K562 (cell line): Measurements from ENCODE around the gene FAM110D. TPM values are rescaled to one million over a fixed set of nuclear protein-coding genes. Genes with fewer than 3 reads are reported as not detected.
A peak's percentile ranks its signal among the peaks of the same experiment; 100 is the strongest.

ENCODE experiments used
- BACH1 ChIP-seq: fragments of 200-800 bp; sonication (Bioruptor generic); IDR thresholded peaks from 2 replicates; pipeline ENCODE4 v1.6.1; 2016; ENCODE audit warnings: missing genetic modification characterization, missing compliant biosample characterization
- BCOR ChIP-seq: fragments of 450-650 bp; IDR thresholded peaks from 2 replicates; pipeline ENCODE4 v1.6.1; 2016
- FOXM1 ChIP-seq, 2 experiments: fragments of 450-650 bp in 1 of 2; sonication (generic) in 1 of 2; formaldehyde crosslinking in 1 of 2; IDR thresholded peaks; 2 replicates each; pipeline versions ENCODE4 v1.6.1 to v1.9.0; 2017 to 2022; ENCODE audit warnings: low read depth in 2 of 2, mild to moderate bottlenecking in 2 of 2, missing genetic modification reagents in 1 of 2, moderate library complexity in 1 of 2
- KLF10 ChIP-seq: fragments of 250-450 bp; sonication (Bioruptor Pico); IDR thresholded peaks from 2 replicates; pipeline ENCODE4 v1.6.1; 2021; ENCODE audit warnings: matching md5 sums
- NR4A1 ChIP-seq, 2 experiments: fragments of 250-450 bp in 1 of 2; fragments of 450-650 bp in 1 of 2; sonication (Bioruptor Pico) in 1 of 2; IDR thresholded peaks; 2 replicates each; pipeline versions ENCODE4 v1.4.0 to v1.6.1; 2016 to 2020; ENCODE audit warnings: mild to moderate bottlenecking in 2 of 2, missing compliant biosample characterization in 1 of 2, missing genetic modification characterization in 1 of 2, moderate library complexity in 1 of 2
- NUFIP1 ChIP-seq: fragments of 450-650 bp; IDR thresholded peaks from 2 replicates; pipeline ENCODE4 v1.6.1; 2018; ENCODE audit not compliant: partially characterized antibody
- SUPT5H ChIP-seq: fragments of 450-650 bp; IDR thresholded peaks from 2 replicates; pipeline ENCODE4 v1.6.1; 2016
- ZBTB34 ChIP-seq: fragments of 250-450 bp; sonication (Bioruptor Pico); IDR thresholded peaks from 2 replicates; pipeline ENCODE4 v1.8.0; 2021; ENCODE audit warnings: mild to moderate bottlenecking, moderate library complexity
- ZNF592 ChIP-seq: fragments of 450-650 bp; IDR thresholded peaks from 2 replicates; pipeline ENCODE4 v1.6.1; 2017; ENCODE audit warnings: antibody characterized with exemption, mild to moderate bottlenecking
- ZNF77 ChIP-seq: fragments of 250-450 bp; sonication (Bioruptor Pico); IDR thresholded peaks from 2 replicates; pipeline ENCODE4 v1.5.0; 2020
- polyA plus RNA-seq, 8 experiments: library from polyadenylated mRNA; depleted of rRNA in 4 of 8; stranded (reverse) in 5 of 8; unstranded in 3 of 8; fragments of >200 nt; fragmentation: Nextera tagmentation in 2 of 8; fragmentation: Illumina TruSeq in 1 of 8; extraction: Ambion mirVana in 2 of 8; extraction: Trizol in 1 of 8; gene quantifications; 2 replicates each; pipeline versions ENCODE4 v1.2.1 to v1.2.3, GENCODE V29; 2011 to 2014; ENCODE audit warnings: inconsistent platforms in 1 of 8, missing spikeins in 1 of 8
- total RNA-seq, 7 experiments: library from RNA; depleted of rRNA in 6 of 7; stranded (reverse); fragments of >200 nt in 6 of 7; fragmentation: Illumina TruSeq in 2 of 7; extraction: Trizol in 2 of 7; gene quantifications; 2 replicates each; pipeline versions ENCODE4 v1.2.1 to v1.2.3, GENCODE V29; 2011 to 2021; ENCODE audit warnings: low replicate concordance in 1 of 7
- TF ChIP-seq, protein P1 (sequence below): sonication (generic); formaldehyde crosslinking; IDR thresholded peaks from 2 replicates; pipeline ENCODE4 v1.8.0; 2022; ENCODE audit warnings: missing genetic modification reagents, mild to moderate bottlenecking, moderate library complexity, borderline replicate concordance
- TF ChIP-seq, protein P2 (sequence below): sonication (generic); formaldehyde crosslinking; IDR thresholded peaks from 2 replicates; pipeline ENCODE4 v1.4.0; 2020; ENCODE audit warnings: mild to moderate bottlenecking, missing genetic modification reagents
- TF ChIP-seq, protein P3 (sequence below): fragments of 250-450 bp; sonication (Bioruptor Pico); IDR thresholded peaks from 2 replicates; pipeline ENCODE4 v1.8.0; 2022; ENCODE audit warnings: inconsistent platforms, mild to moderate bottlenecking, moderate library complexity, borderline replicate concordance
- TF ChIP-seq, protein P4 (sequence below): fragments of 450-650 bp; IDR thresholded peaks from 2 replicates; pipeline ENCODE4 v1.6.1; 2014; ENCODE audit warnings: low read depth, mild to moderate bottlenecking, moderate library complexity, borderline replicate concordance

FAM110D gene
- total and polyA plus RNA-seq, 9 of the 15 experiments (the other 6 are each of a cell fraction or from before 2014, with no cell fraction given): 0.04 to 1.1 (median 0.33) TPM

DNA sequence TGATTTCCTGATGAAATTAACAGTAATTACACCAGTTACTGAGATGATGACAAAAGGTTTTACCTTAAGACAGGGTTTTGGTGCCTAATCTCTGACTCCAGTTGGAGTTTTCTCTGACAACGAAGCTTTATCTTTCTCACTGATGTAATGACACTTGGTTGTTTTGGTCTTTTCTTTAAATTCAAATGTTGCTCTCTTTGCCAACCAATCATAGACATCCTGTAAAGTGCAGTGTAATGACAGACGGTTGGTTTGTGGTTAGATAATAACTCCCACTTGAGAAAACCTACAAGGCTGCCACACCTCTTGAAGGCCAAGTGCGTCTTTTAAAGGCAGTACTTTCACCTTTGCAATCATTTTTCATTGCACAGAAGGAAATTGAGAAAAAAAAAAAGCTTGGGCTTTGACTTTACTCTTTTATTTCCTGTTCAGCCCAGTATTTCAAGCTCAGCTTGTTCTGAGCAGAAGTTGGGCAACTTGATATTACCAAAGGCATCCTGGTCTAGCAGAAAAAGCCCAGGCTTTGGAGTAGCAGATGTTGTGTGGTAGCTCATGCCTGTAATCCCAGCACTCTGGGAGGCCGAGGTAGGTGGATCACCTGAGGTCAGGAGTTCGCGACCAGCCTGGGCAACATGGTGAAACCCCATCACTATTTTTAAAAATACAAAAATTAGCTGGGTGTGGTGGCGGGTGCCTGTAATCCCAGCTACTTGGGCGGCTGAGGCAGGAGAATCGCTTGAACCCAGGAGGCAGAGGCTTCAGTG is 32.4 kb upstream of the FAM110D start (continued):
- TF ChIP-seq KLF10 (CRISPR knock-in tag) (no peak), BACH1 (tag) (peak; percentile 66), SUPT5H (peak; percentile 72), NUFIP1 (no peak), ZNF77 (CRISPR knock-in tag) (no peak), BCOR (peak; percentile 24; the same call in 1 of the 2 replicates), ZNF592 (peak; percentile 89), NR4A1 (CRISPR knock-in tag; IDR thresholded peaks at IDR 0.05) (peak; percentile 79; the same call in 1 of the 2 replicates), NR4A1 (tag; IDR thresholded peaks at IDR 0.05) (peak; percentile 61), FOXM1 (IDR thresholded peaks at IDR 0.05; ENCODE audit: low read depth) (peak; percentile 100), FOXM1 (CRISPR knock-in tag; IDR thresholded peaks at IDR 0.05; ENCODE audit: low read depth) (peak; percentile 100), ZBTB34 (CRISPR knock-in tag) (no peak)
- TF ChIP-seq, protein P1, sequence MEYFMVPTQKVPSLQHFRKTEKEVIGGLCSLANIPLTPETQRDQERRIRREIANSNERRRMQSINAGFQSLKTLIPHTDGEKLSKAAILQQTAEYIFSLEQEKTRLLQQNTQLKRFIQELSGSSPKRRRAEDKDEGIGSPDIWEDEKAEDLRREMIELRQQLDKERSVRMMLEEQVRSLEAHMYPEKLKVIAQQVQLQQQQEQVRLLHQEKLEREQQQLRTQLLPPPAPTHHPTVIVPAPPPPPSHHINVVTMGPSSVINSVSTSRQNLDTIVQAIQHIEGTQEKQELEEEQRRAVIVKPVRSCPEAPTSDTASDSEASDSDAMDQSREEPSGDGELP (CRISPR knock-in tag): peak; percentile 30; the same call in 1 of the 2 replicates
- TF ChIP-seq, protein P2, sequence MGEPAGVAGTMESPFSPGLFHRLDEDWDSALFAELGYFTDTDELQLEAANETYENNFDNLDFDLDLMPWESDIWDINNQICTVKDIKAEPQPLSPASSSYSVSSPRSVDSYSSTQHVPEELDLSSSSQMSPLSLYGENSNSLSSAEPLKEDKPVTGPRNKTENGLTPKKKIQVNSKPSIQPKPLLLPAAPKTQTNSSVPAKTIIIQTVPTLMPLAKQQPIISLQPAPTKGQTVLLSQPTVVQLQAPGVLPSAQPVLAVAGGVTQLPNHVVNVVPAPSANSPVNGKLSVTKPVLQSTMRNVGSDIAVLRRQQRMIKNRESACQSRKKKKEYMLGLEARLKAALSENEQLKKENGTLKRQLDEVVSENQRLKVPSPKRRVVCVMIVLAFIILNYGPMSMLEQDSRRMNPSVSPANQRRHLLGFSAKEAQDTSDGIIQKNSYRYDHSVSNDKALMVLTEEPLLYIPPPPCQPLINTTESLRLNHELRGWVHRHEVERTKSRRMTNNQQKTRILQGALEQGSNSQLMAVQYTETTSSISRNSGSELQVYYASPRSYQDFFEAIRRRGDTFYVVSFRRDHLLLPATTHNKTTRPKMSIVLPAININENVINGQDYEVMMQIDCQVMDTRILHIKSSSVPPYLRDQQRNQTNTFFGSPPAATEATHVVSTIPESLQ (CRISPR knock-in tag): no peak
- TF ChIP-seq, protein P3, sequence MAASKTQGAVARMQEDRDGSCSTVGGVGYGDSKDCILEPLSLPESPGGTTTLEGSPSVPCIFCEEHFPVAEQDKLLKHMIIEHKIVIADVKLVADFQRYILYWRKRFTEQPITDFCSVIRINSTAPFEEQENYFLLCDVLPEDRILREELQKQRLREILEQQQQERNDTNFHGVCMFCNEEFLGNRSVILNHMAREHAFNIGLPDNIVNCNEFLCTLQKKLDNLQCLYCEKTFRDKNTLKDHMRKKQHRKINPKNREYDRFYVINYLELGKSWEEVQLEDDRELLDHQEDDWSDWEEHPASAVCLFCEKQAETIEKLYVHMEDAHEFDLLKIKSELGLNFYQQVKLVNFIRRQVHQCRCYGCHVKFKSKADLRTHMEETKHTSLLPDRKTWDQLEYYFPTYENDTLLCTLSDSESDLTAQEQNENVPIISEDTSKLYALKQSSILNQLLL: no peak
- TF ChIP-seq, protein P4, sequence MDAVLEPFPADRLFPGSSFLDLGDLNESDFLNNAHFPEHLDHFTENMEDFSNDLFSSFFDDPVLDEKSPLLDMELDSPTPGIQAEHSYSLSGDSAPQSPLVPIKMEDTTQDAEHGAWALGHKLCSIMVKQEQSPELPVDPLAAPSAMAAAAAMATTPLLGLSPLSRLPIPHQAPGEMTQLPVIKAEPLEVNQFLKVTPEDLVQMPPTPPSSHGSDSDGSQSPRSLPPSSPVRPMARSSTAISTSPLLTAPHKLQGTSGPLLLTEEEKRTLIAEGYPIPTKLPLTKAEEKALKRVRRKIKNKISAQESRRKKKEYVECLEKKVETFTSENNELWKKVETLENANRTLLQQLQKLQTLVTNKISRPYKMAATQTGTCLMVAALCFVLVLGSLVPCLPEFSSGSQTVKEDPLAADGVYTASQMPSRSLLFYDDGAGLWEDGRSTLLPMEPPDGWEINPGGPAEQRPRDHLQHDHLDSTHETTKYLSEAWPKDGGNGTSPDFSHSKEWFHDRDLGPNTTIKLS: peak; percentile 84
